Fibroblast of skin of back (primary cell): Measurements from ENCODE around the gene DST.
A peak's percentile ranks its signal among the peaks of the same experiment; 100 is the strongest.
"Not testable (repeated sequence)": the region's sequence is repeated elsewhere in the genome, so short reads cannot be mapped to it uniquely, and the experiment has no call there.

Experiments used
- DNase-seq: peaks from one replicate; pipeline ENCODE4 v3.0.0-alpha.2; 2013

Gene DST

DNA sequence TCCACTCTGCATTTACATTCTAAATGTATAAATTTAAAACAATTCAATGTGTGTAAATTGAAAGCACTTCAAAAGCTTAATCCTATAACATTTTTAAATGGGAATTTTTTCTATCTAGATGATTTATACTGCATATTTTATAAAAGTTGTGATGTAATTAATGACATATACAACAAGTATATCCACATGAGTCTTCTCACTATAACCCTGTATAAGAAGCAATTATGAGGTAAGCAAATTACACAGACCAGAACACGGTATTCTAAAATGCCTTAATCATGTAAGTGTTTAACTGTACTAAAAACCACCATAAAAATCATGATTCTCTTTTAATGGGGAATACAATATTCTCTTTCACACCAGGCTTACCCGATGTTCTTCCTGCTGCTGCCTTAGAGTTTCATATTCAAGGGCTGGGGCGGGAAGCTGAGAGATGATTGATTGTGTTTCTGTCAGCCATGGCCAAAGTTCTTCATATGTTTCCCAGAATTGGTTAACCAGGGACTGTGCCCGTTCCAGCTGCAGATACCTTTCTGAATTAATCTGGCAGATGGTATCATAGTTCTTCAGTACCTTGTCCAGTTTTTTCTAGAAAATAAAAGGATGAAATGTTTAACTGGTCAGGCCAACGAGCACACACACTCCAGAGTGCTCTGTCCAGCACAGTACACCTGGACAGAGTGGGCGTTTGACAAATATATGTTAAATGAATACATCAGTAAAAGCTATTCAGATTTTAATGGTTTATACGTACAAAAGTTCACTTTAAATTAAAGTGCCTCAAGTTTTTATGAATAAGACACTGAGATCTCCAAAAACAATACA lies 127.4 kb downstream of the DST start:
- no peak for DNase-seq

DNA sequence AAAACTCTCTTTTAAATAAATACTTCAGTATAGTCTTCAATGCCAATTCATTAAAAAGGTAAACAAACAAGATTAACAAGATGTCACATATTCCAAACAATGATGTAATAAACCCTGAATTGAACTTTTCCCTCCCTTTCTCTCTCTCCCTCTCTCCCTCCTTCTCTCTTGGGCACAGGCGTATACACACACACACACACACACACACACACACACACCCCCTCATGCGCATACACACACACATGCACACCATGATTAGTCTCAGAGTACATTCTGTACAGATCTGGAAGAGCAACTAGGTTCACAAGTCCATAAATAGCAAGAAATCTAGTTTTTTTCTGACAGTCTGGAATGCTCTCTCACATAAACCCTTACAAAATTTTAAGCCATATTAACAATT lies 128.3 kb downstream of the DST start:
- no peak for DNase-seq

DNA sequence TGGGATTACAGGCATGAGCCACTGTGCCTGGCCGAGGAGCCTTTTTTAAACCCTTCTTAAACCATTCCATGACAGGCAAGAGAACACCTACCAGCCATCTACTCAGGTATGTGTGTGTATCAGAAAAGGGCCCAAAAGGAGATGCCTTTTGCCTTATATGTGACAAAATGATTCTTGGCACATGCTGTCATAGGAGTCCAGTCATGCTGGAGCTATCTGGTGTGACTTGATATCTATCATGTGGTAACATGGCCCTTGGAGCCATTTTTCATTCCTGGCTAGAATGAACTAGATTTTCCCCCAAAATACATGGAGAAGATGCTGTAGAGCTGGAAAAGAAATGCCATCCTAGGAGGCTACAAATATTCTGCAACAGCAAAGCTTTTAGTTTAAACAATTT lies 129.1 kb downstream of the DST start:
- peak; percentile 27 for DNase-seq

DNA sequence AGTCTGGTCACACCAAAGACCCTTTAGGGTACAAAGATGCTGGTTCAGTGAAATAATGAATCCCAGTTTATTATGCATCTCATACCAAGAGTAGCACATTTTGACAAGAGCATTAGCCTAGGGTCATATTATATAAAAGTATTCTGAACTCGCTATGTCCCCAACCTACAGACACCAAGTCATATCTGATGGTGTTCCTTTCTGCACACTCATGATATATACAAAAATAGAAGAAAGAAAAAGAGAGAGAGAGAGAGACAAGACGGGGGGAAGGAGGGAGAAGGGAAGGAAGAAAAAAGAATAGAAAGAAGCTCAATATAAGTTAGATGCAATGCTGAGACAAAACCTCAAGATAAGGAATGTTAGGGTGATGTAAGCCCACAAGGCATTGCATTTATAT lies 131.1 kb downstream of the DST start:
- DNase-seq: no peak

DNA sequence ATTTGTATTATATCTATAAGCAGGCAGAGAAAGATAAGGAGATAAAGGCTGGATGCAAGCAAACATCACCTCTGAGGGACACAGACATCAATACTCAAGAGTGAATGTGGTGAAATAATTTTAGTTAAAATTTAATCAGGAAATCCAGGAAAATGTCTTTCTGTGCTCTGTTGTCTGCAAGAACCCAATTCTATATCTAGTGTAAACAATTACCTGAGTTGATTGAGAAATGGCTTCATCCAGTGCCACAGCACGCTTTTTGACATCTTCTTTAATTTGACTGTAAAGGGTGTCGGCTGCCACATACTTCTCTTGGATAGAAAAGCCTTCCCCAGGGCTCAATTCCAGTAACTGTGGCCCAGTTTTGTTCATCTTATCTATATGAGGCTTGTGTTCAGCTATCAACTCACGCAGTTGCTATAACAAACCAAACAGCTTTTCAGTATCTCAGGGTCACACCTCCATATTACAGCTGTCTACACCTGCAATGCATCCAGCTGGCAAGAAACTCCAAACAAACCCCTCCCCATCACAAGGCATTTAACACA lies 131.6 kb downstream of the DST start:
- DNase-seq: no peak

DNA sequence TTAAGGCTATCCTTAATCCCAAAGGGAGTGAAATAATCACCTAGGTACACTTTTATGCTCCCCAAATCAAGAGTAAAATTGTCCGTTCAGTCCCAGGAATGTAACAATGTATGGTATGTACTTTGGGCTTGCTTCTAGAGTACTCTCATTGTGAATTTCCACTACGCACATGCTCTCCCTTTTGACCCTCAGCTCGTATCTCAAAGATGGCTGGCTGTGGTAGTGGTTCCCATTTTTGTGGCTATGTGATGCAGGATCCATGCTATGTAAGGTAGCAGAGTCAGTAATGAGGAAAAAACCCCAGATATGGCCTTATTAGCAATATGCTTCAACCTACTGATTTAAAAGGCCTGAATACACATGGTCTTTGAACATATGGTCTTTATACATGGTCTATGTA lies 133.7 kb downstream of the DST start:
- DNase-seq: no peak

DNA sequence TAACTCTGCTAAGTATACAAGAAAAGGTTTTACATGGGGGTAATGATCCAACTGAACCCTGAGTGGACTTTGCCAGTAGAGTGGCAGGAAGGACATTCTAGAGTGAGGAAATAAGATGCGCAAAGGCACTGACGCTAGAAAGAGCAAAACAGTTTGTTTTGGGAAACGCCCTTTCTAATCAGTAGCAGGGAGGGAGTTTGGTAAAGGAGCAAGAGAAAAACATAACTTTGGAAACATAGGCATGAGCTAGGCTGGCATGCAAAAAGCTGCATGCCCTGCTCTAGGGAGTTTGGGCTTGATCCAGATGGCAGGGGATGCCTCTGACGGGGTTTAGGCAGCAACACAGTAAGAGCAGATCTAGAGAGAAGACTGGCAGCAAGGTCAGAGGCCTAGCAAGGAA lies 135.2 kb downstream of the DST start:
- DNase-seq: no peak

DNA sequence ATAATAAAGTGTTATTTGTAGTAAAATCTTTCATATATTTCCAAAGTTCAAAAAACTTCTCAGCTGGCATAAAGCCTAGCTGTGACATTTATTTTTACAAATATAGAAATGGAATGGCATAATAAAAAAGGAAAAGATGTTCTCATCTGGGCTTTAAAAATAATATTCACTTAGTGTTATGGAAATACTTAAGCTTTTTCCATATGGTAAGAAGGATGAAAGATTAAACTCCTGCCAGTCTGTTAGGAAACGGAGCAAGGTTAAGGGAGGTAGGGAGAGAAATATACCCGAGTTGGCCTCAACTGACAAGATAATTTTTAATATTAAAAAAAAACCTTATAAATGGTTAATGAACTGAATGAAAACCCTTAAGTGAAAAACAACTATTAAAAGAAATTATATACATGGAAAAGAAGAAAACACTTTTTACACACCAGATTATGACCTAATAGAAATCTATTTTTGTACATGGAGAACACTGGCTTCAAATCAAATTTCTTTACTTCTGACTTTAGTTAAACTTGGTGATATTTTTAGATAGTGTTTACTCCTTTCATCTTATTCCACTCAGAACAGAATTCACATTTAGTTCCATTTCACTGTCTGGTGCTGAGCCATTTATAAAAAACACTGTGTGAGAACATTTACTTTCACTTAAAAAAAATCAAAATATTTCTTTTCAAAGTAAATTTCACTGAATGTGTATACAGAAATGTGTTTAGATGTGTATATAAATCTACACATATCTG lies 137.0 kb downstream of the DST start:
- no peak for DNase-seq

DNA sequence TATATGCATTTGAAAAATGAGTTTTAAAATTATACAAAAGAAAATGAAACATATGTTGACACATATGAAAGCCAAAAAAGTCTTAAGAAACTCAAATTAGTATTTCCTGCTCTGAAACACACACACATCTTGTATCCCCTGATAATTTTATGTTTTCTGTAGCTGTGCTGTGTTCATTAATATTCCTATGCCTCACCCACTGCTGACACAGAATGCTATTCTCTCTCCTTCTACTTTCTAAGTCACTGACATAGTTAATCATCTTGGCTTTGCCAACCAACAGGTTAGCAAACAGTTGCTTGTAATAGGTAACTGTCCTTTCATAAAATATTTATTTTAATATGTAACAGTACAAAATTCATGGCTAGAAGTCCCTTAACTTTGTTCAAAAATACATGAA lies 140.7 kb downstream of the DST start:
- DNase-seq: no peak

DNA sequence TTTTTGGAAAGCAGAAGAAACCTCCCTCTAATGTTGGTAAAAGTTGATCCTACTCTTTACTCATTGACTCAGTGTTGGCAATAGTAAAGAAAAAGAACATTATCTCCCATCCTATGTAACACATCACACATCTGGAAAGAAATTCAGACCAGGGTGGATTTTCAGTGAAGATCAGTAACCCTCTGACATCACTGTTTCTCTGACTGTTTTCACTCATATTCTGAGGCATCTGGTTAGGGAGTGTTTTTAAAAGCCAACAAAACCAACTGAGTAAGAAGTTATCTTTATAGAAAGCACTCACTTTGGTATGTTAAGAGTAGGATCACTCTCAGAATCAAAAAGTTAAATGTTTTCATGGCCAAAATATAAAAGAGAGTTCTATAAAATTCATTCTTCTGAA lies 143.6 kb downstream of the DST start:
- DNase-seq: no peak

DNA sequence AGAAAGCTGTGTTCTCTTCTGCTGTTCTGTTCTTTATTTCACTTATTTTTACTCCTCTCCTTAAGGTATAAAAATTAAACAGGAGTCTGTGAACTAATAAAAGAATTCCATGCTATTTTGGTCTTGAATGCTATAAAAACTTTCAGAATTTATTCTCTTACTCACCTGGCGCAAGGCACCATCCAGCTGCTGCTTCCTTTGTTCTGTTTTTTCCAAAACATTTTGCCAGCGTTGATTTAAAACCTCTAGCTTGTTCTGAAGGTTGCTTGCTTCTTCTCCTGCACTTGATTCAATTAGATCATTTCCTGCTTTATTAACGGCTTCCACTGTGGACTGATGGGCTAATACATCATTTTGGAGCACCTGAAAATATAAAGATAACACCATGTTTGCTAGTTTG lies 145.0 kb downstream of the DST start:
- no peak for DNase-seq

DNA sequence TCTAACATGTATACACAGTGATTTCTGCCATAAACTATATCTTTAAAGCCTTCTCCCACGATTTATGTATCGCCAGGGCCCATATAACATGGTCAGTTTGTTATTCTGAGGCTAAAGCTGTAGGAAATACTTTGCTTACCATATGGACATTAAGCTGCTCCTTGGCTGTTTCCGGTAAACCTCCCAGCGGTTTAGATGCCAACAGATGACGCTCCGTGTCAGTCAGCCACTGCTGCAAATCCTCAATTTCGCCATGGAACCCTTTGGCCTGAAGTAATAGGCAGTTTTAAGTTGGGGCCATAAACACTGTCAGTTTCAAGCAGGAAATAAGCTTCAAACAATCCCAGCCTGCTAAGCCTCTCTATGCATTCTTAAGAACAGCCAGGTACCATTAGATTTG lies 145.4 kb downstream of the DST start:
- DNase-seq: no peak

DNA sequence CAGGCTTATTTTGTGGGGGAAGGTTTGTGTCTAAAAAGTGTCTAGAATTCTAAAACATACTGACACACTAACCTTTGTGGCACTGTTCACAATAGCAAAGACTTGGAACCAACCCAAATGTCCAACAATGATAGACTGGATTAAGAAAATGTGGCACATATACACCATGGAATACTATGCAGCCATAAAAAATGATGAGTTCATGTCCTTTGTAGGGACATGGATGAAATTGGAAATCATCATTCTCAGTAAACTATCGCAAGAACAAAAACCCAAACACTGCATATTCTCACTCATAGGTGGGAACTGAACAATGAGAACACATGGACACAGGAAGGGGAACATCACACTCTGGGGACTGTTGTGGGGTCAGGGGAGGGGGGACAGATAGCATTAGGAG lies 146.0 kb downstream of the DST start:
- DNase-seq: not testable (repeated sequence)

DNA sequence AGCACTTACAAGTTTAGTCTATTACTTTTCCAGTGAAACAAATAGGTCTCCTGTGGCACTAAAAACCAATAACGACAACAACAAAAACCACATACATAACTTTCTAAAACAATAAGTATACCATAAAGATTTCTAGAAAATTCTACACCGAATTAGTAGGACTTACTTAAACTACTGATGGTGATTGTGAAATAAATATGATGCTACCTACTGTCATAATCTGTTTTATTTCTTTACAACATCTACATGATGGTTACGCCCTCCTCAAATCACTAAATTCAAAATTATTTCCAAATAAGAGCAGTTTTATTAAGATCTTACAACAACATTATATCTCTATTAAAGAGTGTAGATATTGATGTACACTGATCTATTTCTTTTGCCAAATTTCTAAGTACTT lies 147.0 kb downstream of the DST start:
- no peak for DNase-seq

DNA sequence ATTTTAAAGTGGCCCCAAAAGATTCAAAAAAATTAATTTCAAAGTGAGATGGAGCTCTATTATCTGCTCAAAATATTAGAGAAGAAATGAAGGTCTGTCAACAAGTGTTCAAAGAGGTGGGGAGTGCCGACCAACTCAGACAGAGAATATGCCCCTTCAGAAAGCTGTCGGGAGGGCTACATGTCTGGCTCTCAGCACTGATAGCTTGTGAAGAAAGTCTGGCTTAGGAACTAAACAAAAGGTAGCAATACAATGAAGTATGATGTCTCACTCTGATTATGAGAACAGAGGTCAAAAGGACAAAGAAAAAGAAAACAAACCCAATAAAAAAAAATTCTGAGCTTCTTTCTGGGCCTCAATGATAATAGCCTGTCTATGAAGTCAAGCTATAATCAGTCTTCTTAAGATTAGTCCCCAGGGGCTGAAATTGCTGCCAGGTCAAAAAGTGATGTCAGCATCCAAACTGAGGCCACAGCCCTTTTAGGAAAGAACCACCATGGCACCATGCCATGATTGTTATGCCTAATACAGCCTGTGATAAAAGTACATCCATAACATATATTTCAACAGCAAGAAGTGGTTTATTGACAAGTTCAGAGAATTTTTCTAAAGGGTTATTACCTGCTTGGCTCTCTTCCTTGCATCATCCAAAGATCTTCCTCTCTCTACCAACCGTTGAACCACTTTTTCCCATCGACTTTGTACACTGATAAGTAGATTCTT lies 150.9 kb downstream of the DST start:
- peak; percentile 19 for DNase-seq

DNA sequence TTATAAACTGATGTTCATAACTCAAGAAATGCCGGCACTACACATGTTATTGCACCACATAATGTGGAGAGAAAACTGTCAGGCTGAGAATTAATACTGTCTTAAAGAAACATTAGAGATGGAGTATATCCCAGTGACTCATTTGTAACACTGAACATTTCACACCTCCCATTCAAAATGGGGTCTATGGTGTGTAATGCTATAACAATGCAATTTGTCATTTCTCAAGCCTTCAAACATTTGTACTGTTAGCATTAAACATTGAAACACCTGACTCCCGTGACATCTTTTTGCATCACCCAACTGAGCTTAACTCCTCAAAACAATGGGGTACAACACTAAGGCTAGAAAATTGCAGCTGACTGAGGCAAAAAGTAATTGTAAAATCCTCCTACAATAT lies 151.7 kb downstream of the DST start:
- DNase-seq: peak; percentile 66

DNA sequence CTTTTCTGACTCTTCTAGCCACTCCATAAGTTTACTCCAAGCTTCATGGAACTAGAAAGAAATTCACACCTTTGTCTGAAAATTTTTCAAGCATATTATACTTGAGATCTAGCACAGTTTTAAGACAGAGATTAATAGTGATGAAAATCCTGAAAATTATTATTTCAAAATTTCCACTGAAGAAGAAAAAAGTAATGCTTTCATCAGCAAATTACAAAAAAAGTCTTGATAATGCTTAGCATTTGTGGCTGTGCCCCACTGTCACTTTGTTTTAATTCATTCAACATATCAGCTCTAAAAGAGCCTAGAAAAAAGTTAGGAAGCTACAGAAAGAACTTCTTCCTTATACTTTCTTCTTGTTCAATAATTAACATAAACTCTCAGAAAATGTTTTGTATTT lies 153.1 kb downstream of the DST start:
- no peak for DNase-seq

DNA sequence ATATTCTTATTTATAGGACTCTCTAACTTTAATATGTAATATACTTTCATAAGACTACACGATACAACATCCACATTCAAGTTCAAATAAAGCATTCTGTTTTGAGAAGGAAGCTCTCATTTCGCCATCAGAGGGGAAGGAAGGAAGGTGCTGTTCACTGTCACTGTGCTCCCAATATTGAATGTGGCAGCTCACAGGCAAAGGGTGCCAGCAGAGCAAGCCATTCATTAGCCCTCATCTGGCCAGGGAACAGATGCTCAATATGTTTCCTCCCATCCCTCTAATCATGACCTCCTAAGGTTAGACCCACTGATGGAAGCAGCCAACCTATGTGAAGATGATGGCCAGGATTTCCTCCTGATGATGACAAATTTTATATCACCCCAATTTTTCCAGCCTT lies 154.4 kb downstream of the DST start:
- DNase-seq: no peak

DNA sequence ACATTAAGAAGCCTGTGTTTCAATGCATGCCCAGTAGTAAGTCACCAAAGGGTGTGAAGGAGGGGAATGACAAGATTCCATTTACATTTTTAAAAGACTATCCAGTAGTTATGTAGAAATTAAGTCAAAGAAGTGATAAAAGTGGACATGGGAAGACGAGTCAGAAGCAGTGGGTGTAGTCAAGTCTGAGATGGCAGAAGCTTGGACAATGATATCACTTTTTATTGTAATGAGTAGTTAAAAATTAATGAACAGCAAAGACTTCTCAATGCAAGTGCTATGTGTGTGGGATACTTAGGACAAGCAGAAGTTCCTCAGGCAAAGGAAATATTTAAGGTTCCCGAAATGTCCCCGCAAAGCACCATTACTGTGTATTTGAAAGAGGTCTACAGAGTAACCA lies 156.0 kb downstream of the DST start:
- no peak for DNase-seq

DNA sequence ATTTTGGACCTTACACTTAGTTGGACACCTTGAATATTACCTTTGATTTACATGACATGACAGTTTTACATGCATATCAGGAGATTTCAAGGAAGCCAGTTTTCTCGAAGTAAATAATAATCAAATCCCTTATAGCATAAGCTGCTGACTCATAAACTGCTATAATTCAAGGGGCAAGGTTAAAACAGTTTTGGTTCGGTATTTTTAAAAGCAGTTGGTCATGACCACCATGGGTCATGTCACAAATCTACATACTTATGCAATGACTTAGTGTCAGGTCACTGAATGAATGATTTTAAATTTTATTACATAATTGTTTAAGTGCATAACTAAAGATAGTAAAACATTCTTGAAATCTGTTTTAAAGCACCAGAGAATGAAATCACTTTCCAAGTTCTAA lies 158.0 kb downstream of the DST start:
- DNase-seq: peak; percentile 54

DNA sequence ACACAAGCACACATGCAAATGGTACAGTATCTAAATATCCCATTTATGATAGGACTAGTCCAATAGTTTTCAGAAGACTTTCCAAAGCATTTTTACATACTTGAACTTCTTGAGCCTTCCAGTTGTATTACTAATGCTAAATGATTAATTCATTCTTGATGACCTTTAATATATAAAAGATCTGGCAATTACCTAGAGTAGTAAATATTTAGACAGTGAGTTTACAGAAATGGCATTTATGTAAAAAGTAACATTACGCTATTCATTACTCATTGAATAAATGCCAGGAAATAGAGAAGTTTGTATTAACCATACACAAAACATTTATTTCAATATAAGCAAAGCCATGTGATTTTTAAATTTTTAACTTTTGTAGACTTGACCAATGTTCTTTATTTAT lies 158.8 kb downstream of the DST start:
- DNase-seq: peak; percentile 37

DNA sequence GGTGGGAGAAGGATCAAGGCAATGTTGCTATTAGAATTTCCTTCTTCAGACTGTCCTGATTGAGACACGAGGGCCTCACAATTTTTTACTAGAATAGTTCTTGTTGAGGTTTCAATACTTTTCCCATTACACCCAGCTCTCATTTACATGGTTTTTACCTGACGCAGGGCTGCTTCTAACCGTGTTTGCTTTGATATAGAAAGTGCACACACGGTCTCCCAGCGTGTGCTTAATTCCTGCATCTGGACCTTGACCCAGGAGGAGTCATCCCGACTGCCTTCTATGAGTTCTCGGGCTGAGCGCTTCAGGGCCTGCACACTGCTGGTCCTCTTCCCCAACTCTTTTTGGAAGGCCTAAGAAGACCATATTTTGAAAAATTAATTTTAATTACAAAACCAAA lies 160.2 kb downstream of the DST start:
- DNase-seq: no peak

DNA sequence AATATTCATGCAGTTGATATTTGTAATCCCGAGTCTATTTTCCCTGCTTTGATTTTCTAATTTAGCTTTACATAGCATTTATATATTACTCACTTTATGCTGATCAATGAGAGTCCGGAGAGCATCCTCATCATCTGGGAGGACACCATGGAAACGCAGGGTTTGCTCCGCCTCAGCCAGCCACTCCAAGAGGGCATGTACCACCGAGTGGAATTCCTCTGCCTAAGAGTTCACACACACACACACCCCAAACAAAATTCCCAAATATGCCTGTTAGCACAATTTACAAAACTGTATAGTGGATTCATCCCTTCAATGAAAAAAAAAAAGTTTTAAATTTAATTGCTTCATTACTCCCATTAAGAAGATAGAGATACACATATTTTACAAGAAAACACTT lies 160.7 kb downstream of the DST start:
- DNase-seq: no peak
